GM21447 (cell line): ENCODE results near the gene OR10H4.
"Not testable (repeated sequence)": the region's sequence is repeated elsewhere in the genome, so short reads cannot be mapped to it uniquely, and the experiment has no call there.

Experiments
- ATAC-seq: cut with Tn5 transposase; IDR thresholded peaks from one replicate; pipeline ENCODE4 v1.9.1; 2021; ENCODE audit not compliant: unreplicated experiment

Gene OR10H4

GRCh38 chr19:15948223-15949058 is at the start of gene OR10H4:
OR10H4 (plus strand) TSS chr19:15949008; CDS start chr19:15949008, 0 bp downstream.
- ATAC-seq: no peak

GRCh38 chr19:15899561-15899960 is 49.2 kb upstream of the OR10H4 start:
- not testable (repeated sequence) for ATAC-seq

- ATAC-seq: not testable (repeated sequence)
These were observed 48.8 kb upstream of the OR10H4 start for GRCh38 chr19:15900032-15900431.

GRCh38 chr19:15900504-15900903 is 48.3 kb upstream of the OR10H4 start:
- ATAC-seq: no peak

GRCh38 chr19:15902254-15902653 is 46.6 kb upstream of the OR10H4 start:
- no peak for ATAC-seq

- ATAC-seq: not testable (repeated sequence)
These were observed 45.9 kb upstream of the OR10H4 start for GRCh38 chr19:15902898-15903297.

GRCh38 chr19:15905026-15905425 is 43.8 kb upstream of the OR10H4 start:
- ATAC-seq: no peak

- ATAC-seq: no peak
These were observed 37.1 kb upstream of the OR10H4 start for GRCh38 chr19:15911599-15912235.

- no peak for ATAC-seq
These were observed 35.4 kb upstream of the OR10H4 start for GRCh38 chr19:15913384-15913783.

- no peak for ATAC-seq
These were observed 35.0 kb upstream of the OR10H4 start for GRCh38 chr19:15913830-15914229.

- no peak for ATAC-seq
These were observed 33.7 kb upstream of the OR10H4 start for GRCh38 chr19:15915109-15915508.

- ATAC-seq: no peak
These were observed 29.6 kb upstream of the OR10H4 start for GRCh38 chr19:15919243-15919642.

GRCh38 chr19:15922021-15922420 is 26.8 kb upstream of the OR10H4 start:
- no peak for ATAC-seq

GRCh38 chr19:15923702-15924101 is 25.1 kb upstream of the OR10H4 start:
- no peak for ATAC-seq

- ATAC-seq: no peak
These were observed 22.3 kb upstream of the OR10H4 start for GRCh38 chr19:15926484-15926883.

- ATAC-seq: no peak
These were observed 20.5 kb upstream of the OR10H4 start for GRCh38 chr19:15928321-15928720.

GRCh38 chr19:15933761-15934331 is 15.0 kb upstream of the OR10H4 start:
- not testable (repeated sequence) for ATAC-seq

- no peak for ATAC-seq
These were observed 14.3 kb upstream of the OR10H4 start, which contains the start of gene CYP4F11 for GRCh38 chr19:15934332-15935078. CYP4F11 (minus strand) TSS chr19:15934529; CDS start chr19:15934408, 121 bp downstream.

- no peak for ATAC-seq
These were observed 13.6 kb upstream of the OR10H4 start for GRCh38 chr19:15935167-15935702.

GRCh38 chr19:15936173-15936572 is 12.6 kb upstream of the OR10H4 start:
- no peak for ATAC-seq

GRCh38 chr19:15936950-15937349 is 11.9 kb upstream of the OR10H4 start:
- ATAC-seq: no peak
